Hepatocyte (in vitro differentiated cells): ENCODE measurements around the gene OR56A5.

Source experiments
- EZH2 ChIP-seq: fragments of 200-600 bp; sonication (generic); IDR thresholded peaks from 2 replicates; pipeline ENCODE4 v1.6.1; 2016; ENCODE audit warnings: antibody characterized with exemption, mild to moderate bottlenecking, borderline replicate concordance
- TF ChIP-seq, protein P1 (sequence below): fragments of 200-600 bp; sonication (generic); IDR thresholded peaks from 2 replicates; pipeline ENCODE4 v1.5.1; 2016; ENCODE audit warnings: antibody characterized with exemption, mild to moderate bottlenecking; ENCODE audit not compliant: poor library complexity

DNA sequence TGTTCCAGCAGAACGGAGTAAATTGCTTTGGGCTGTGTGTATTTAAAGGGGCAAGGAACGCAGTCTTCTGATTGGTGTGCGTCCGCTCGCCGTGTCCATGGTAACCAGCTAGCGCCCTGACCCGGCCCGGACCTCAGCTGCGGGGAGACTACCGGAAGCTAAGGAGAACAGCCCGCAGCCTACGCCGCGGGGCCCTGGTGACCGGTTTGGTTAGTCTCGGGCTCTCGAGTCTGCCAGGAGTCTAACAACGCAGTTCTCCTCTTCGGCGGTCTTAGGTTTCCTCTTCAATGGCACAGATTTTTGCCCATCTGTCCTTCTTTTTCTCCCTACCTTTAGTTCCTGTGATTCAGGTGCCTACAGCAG is 29.7 kb downstream of the OR56A5 start:
- TF ChIP-seq, protein P1, sequence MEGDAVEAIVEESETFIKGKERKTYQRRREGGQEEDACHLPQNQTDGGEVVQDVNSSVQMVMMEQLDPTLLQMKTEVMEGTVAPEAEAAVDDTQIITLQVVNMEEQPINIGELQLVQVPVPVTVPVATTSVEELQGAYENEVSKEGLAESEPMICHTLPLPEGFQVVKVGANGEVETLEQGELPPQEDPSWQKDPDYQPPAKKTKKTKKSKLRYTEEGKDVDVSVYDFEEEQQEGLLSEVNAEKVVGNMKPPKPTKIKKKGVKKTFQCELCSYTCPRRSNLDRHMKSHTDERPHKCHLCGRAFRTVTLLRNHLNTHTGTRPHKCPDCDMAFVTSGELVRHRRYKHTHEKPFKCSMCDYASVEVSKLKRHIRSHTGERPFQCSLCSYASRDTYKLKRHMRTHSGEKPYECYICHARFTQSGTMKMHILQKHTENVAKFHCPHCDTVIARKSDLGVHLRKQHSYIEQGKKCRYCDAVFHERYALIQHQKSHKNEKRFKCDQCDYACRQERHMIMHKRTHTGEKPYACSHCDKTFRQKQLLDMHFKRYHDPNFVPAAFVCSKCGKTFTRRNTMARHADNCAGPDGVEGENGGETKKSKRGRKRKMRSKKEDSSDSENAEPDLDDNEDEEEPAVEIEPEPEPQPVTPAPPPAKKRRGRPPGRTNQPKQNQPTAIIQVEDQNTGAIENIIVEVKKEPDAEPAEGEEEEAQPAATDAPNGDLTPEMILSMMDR, result no peak
- TF ChIP-seq EZH2, result no peak
